Omental fat pad (tissue), 4 donors: ENCODE data around the gene NAGS. TPM values are rescaled to one million over a fixed set of nuclear protein-coding genes. Genes with fewer than 3 reads are reported as not detected.
"Not testable (repeated sequence)": the region's sequence is repeated elsewhere in the genome, so short reads cannot be mapped to it uniquely, and the experiment has no call there.

ENCODE experiments used
- ATAC-seq: fragments of 150-250 bp; one replicate; pipeline ENCODE4 v1.9.1; 2016; ENCODE audit warnings: mild to moderate bottlenecking, moderate library complexity; ENCODE audit not compliant: low FRiP score
- DNase-seq: peaks from one replicate; pipeline ENCODE4 v3.0.0-alpha.2; 2019; ENCODE audit warnings: low spot score
- total RNA-seq, 4 donors: library from RNA; depleted of rRNA; stranded (reverse); fragments of >200 nt; gene quantifications; one replicate each; pipeline ENCODE4 v1.1.0, GENCODE V29; 2016
- TF ChIP-seq, protein P1 (sequence below), 3 donors: fragments of 450-650 bp; IDR thresholded peaks; one replicate each; pipeline ENCODE4 v1.5.1; 2016 to 2017; ENCODE audit warnings: antibody characterized with exemption in 3 of 3, mild to moderate bottlenecking in 3 of 3, moderate library complexity in 2 of 3

The NAGS gene
- total RNA-seq, 4 donors from 2014 or later: 0.37 to 1.6 (median 0.77) TPM

GRCh38 chr17:44022246-44022645 is 17.8 kb downstream of the NAGS start:
- TF ChIP-seq, protein P1, sequence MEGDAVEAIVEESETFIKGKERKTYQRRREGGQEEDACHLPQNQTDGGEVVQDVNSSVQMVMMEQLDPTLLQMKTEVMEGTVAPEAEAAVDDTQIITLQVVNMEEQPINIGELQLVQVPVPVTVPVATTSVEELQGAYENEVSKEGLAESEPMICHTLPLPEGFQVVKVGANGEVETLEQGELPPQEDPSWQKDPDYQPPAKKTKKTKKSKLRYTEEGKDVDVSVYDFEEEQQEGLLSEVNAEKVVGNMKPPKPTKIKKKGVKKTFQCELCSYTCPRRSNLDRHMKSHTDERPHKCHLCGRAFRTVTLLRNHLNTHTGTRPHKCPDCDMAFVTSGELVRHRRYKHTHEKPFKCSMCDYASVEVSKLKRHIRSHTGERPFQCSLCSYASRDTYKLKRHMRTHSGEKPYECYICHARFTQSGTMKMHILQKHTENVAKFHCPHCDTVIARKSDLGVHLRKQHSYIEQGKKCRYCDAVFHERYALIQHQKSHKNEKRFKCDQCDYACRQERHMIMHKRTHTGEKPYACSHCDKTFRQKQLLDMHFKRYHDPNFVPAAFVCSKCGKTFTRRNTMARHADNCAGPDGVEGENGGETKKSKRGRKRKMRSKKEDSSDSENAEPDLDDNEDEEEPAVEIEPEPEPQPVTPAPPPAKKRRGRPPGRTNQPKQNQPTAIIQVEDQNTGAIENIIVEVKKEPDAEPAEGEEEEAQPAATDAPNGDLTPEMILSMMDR (IDR thresholded peaks at IDR 0.05): no peak
- ATAC-seq (no peak), DNase-seq (no peak)

DNA sequence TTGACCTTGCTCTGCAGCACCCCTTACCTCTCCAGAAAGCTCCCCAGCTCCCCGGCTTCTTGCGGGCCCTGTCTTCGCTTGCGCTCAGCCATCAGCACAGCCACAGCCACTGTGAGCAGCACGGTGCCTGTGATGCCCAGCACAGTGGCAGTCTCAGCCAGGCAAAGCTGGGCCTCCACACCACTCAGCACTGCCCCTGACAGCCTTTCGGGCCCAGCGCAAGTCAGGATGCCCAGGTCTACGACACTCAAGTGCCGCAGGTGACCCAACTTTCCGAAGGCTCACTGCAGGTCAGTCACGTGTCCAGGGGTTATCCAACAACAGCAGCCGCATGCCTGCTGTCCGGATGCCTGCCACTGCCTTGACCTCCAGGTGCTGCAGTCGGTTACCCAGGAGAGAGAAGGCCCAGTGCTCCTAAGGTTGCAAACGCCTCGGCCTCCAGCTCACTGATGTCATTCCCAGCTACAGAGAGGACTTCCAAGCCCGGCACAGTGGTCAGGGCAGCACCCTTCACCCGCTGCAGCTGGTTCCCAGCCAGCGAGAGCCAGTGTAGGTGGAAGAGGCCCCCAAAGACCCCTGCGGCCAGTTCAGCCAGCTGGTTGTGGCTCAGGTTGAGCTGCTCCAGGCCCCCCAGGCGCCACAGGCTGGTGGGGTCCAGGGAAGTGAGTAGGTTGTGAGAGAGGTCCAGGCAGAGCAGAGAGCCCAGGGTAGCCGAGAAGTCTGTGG is 19.3 kb downstream of the NAGS start:
- TF ChIP-seq, protein P1 (IDR thresholded peaks at IDR 0.05): no peak
- ATAC-seq: no peak
- DNase-seq: no peak

GRCh38 chr17:44024271-44024663 is 19.8 kb downstream of the NAGS start:
- ATAC-seq (no peak), DNase-seq (no peak)
- TF ChIP-seq, protein P1 (IDR thresholded peaks at IDR 0.05): no peak

DNA sequence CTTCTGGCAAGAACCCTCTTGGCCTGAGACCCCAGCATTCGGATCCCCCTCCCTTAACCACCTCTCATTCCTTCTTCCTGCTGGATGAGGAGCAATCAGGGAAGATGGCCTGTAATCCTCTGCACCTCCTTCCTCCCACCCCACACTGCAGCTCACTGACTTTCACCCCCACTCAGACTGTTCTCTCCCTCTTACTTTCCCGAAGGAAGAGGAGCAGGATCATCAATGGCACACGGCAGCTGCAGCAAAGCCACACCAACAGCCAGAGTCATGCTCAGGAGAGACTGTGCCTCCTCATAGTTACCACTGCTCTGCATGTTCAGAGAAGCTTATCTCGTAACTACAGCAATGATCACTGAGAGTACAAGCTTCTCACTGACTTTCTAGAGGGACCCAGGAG is 20.4 kb downstream of the NAGS start:
- no peak for DNase-seq
- no peak for ATAC-seq
- TF ChIP-seq, protein P1 (IDR thresholded peaks at IDR 0.05): no peak

- TF ChIP-seq, protein P1 (IDR thresholded peaks at IDR 0.05): no peak
- ATAC-seq: no peak
- DNase-seq: no peak
Observed at GRCh38 chr17:44029736-44030135, 25.3 kb downstream of the NAGS start.

DNA sequence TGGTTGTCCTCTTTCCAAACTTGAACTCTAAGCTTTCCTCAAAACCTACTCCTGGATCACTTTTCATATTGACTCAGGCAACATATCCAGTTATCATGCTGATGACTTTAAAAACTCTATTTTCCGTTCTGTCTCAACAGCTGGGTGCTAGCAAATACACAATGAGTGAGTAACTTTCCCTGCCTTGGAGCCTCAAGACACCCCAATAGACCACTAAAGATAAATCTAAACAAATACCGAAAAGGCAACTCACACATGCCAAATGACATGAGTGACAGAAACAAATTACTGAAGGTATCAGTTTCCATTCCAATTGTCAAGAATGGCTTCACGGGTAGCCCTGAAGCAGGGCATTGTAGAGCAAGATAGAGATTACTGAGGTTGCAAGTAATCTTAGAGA is 26.1 kb downstream of the NAGS start:
- no peak for DNase-seq
- ATAC-seq: no peak
- TF ChIP-seq, protein P1 (IDR thresholded peaks at IDR 0.05): no peak

DNA sequence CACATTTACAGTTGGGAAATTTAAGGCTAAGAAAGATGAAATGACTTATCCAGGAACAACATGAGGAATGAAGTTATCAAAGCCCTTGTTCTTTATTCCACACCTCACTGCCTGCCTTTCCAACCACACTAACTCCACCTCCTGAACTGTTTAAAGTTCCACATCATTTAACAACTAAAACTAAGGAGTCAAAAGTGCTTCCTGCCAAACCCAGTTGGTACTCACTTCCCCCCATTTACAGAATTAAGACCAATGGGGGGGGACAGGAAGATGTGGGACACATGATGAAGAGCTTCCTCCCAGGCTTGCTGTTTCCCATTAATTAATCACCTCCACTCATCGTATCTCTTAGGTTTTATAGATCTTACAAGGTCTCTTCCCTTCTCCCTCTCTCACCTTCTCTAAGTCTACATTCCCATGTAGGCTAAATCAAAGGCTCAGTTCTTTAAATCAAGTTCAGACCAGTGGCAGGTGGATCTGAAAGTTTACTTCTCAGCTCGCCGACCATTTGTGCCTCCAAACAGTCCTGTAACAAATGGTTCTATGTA is 29.5 kb downstream of the NAGS start:
- ATAC-seq: no peak
- TF ChIP-seq, protein P1 (IDR thresholded peaks at IDR 0.05): no peak

GRCh38 chr17:44034688-44035087 is 30.3 kb downstream of the NAGS start:
- not testable (repeated sequence) for DNase-seq, ATAC-seq

More for the DNA sequence above, 29.5 kb downstream of the NAGS start:
- DNase-seq: no peak
